ENCODE results near the gene SEMA3G. TPM values are rescaled to one million over a fixed set of nuclear protein-coding genes. Genes with fewer than 3 reads are reported as not detected.

SEMA3G gene
- total RNA-seq, 3 donors from 2014 or later = 2.7 to 10.2 (median 3.1) TPM

DNA sequence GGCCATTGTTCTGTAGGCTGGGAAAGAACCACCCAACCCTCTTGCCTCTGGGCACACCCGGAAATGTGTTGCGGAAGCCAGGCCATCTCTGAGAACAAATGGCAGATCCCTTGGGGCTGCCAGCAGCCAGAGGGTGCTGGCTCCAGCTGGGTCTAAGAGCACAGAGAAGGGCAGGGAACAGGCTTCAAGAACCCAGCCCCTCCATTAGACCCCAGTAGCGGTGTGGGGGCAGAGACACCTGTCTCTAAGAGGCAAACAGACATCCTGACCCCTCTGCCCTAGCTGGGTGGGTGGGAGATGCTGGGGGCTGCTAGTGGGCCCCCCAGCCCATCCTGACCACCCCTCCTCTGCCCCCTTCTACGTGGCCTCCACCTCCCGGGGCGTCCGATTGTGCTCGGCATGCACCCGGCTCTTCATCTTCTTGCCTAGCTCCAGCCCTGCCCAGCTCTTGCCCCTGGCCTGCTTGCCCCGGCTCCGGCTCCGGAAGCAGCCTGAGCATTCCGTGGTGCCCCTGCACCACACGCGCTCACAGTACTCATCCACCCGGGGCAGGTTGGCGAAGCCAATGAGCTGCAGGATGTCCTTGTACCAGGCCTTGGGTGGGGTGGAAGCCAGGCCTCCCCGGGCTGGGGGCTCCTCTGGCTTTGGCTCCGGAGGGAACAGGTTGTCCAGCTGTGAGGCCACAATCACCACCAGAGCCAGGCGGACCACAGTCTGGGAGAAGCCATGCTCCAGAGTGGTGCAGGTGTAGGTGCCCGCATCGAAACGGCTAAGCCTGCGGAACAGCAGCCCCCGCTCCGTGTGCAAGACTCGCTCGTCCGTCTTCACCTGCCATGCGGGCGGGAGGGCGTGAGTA is 9.4 kb downstream of the SEMA3G start:
- DNase-seq (no peak), ATAC-seq (no peak)
- no peaks in the 10 kb centered on the region for H3K9me3 ChIP-seq
- no peaks in the 10 kb centered on the region for H3K4me1 ChIP-seq (ENCODE audit: low read depth)
- TF ChIP-seq, protein P1, sequence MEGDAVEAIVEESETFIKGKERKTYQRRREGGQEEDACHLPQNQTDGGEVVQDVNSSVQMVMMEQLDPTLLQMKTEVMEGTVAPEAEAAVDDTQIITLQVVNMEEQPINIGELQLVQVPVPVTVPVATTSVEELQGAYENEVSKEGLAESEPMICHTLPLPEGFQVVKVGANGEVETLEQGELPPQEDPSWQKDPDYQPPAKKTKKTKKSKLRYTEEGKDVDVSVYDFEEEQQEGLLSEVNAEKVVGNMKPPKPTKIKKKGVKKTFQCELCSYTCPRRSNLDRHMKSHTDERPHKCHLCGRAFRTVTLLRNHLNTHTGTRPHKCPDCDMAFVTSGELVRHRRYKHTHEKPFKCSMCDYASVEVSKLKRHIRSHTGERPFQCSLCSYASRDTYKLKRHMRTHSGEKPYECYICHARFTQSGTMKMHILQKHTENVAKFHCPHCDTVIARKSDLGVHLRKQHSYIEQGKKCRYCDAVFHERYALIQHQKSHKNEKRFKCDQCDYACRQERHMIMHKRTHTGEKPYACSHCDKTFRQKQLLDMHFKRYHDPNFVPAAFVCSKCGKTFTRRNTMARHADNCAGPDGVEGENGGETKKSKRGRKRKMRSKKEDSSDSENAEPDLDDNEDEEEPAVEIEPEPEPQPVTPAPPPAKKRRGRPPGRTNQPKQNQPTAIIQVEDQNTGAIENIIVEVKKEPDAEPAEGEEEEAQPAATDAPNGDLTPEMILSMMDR (IDR thresholded peaks at IDR 0.05) = no peak
- H3K4me3 ChIP-seq = no peak overlapping the region
- no peaks in the 10 kb centered on the region for H3K36me3 ChIP-seq (ENCODE audit: low read depth)
- intact Hi-C loops (cut with DNase I, micrococcal nuclease) = no loop called here

- no peaks in the 10 kb centered on the region for H3K36me3 ChIP-seq (ENCODE audit: low read depth)
- no peak for DNase-seq
- no peak overlapping the region for H3K4me3 ChIP-seq
- TF ChIP-seq, protein P1 (IDR thresholded peaks at IDR 0.05) = no peak
- no peaks in the 10 kb centered on the region for H3K4me1 ChIP-seq (ENCODE audit: low read depth)
- H3K9me3 ChIP-seq = no peaks in the 10 kb centered on the region
- no peak for ATAC-seq
- intact Hi-C loops (cut with DNase I, micrococcal nuclease) = no loop called here
Measured at GRCh38 chr3:52434491-52435115, 10.3 kb downstream of the SEMA3G start.

- Histone ChIP-seq H3K4me3 (no peak overlapping the region), H3K36me3 (ENCODE audit: low read depth) (no peaks in the 10 kb centered on the region), H3K4me1 (ENCODE audit: low read depth) (no peaks in the 10 kb centered on the region), H3K9me3 (no peaks in the 10 kb centered on the region)
- DNase-seq = no peak
- TF ChIP-seq, protein P1 (IDR thresholded peaks at IDR 0.05) = no peak
- intact Hi-C loops (cut with DNase I, micrococcal nuclease) = no loop called here
- no peak for ATAC-seq
Measured at GRCh38 chr3:52433996-52434479, 10.9 kb downstream of the SEMA3G start.

DNA sequence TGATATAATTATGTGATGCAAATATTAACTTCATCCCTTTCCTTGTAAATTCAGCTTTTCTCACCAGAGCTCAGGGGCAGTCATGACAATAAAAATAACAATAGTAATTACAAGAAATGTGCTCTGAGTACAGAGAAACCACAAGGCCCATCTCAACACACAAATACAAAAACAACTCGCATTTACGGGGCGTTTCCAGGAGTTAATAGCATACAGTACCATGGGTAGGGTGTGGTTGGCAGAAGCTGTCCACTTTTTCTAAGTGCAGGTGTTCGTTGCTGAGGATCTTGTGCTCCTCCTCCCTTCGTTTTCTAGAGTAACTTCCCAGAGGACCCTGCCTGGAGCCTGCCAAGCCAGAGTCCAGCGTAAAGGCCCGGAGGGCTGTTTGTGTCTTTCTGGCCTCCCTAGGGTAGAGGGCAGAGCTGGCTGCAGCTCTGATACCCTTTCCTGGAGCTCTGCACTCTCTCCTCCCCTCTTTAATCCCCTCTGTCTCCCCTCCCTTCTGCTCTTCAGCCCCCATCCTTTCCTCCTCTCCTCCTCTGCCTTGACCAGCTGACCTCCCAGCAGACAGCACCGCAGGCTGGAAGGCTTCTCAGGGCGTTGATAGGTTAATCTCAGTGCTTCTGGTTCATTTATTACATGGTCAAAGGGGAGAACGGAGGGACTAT is 11.4 kb downstream of the SEMA3G start:
- no peaks in the 10 kb centered on the region for H3K4me1 ChIP-seq (ENCODE audit: low read depth)
- H3K36me3 ChIP-seq (ENCODE audit: low read depth) = no peaks in the 10 kb centered on the region
- ATAC-seq (peak; percentile 19), DNase-seq (no peak)
- no peak overlapping the region for H3K4me3 ChIP-seq
- intact Hi-C loops (cut with DNase I, micrococcal nuclease) = no loop called here
- H3K9me3 ChIP-seq = no peaks in the 10 kb centered on the region
- TF ChIP-seq, protein P1 (IDR thresholded peaks at IDR 0.05) = no peak

DNA sequence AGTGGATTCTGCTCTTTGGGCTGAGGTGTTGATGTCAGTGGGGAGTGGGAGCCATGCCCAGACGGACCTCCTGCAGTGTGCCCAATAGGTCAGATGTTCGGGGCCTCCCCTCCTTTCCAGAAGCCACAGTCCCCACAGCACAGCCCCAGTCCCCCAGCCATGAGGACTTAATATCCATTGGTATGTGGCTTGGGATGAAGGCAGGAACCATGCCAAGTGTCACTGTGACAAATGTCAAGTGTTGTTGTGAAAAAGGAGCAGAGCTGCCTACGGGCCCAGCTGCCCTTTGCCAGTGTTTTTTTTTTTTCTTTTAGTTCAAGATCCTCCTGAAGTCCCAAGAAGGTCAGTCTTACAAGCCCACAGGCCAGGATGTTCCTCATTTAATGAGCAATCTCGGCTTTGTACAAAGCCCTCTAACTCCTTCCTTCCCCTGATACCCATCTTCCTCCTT is 12.2 kb downstream of the SEMA3G start:
- Histone ChIP-seq H3K9me3 (no peaks in the 10 kb centered on the region), H3K4me1 (ENCODE audit: low read depth) (no peaks in the 10 kb centered on the region), H3K4me3 (no peak overlapping the region), H3K36me3 (ENCODE audit: low read depth) (no peaks in the 10 kb centered on the region)
- TF ChIP-seq, protein P1 (IDR thresholded peaks at IDR 0.05) = no peak
- ATAC-seq (no peak), DNase-seq (no peak)
- intact Hi-C loops (cut with DNase I, micrococcal nuclease) = no loop called here
